GM18519 (cell line): ENCODE data around the gene CCDC185.

Source experiments
- ATAC-seq: cut with Tn5 transposase; IDR thresholded peaks from one replicate; pipeline ENCODE4 v1.9.1; 2021; ENCODE audit warnings: mild to moderate bottlenecking, moderate library complexity; ENCODE audit not compliant: unreplicated experiment, low FRiP score

CCDC185 gene

DNA sequence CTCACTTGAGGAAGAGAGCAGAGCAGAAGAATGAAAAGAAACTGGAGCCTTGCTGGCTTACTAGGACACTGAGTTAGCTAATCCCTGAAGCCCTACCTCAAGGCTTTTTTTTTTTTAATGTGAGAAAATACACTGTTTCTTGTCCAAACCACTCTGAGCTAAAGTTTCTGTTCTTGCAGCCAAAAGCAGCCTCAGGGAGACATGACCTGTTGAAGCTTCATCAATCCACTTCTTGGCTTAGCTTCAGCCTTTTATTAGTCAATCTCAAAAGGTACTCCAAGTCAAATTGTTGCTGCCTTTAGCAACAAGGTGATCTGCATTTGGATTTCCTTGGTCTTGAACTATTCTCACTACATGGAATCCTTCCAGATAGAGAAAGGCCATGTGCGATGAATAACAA, 33.7 kb downstream of the CCDC185 start:
- no peak for ATAC-seq

- ATAC-seq = no peak
Observed at GRCh38 chr1:223429313-223429731, 36.1 kb downstream of the CCDC185 start.

GRCh38 chr1:223429821-223430220, 36.6 kb downstream of the CCDC185 start:
- no peak for ATAC-seq

- ATAC-seq = no peak
Observed at GRCh38 chr1:223430236-223430635, 37.0 kb downstream of the CCDC185 start.

GRCh38 chr1:223437151-223437550, 43.9 kb downstream of the CCDC185 start:
- no peak for ATAC-seq

DNA sequence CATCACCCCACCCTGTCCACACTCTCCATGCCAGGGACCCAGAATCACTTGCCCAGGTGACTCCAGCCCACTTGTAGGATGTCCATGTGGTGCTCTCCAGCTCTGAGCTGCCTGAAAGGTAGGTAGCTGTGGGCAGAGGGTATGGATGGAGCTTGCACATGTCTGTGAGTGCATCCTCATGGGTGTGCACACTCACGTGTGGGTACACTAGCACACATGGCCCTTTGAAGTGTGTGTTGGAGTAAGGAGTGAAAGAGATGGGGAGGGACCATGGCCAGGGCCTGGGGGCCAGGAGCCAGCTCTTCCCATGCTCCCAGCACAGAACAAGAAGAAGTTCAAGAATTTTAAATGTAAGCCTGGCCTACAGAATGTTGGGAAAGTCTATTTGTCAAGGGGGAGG, 50.2 kb downstream of the CCDC185 start:
- no peak for ATAC-seq

- ATAC-seq = no peak
Observed at GRCh38 chr1:223444411-223444810, 51.2 kb downstream of the CCDC185 start.
